NCI-H146 treated with DMSO at 0.1 percent for 48 hours (cell line): Measurements from ENCODE around the gene GRIN2A.
"Not testable (repeated sequence)": the region's sequence is repeated elsewhere in the genome, so short reads cannot be mapped to it uniquely, and the experiment has no call there.

ENCODE experiments used
- DNase-seq: peaks from one replicate; lab custom pipeline; 2025; ENCODE audit not compliant: unreplicated experiment; lab: John Stamatoyannopoulos, UW

GRIN2A gene

GRCh38 chr16:9929313-9929712 lies 252.9 kb downstream of the GRIN2A start:
- no peak for DNase-seq

GRCh38 chr16:9922441-9922840 lies 259.8 kb downstream of the GRIN2A start:
- no peak for DNase-seq

- no peak for DNase-seq
These were observed 260.2 kb downstream of the GRIN2A start for GRCh38 chr16:9921997-9922396.

- no peak for DNase-seq
These were observed 262.8 kb downstream of the GRIN2A start for GRCh38 chr16:9919460-9919859.

- DNase-seq: no peak
These were observed 264.5 kb downstream of the GRIN2A start for GRCh38 chr16:9917691-9918090.

GRCh38 chr16:9913604-9914326 lies 268.5 kb downstream of the GRIN2A start:
- DNase-seq: no peak

- DNase-seq: no peak
These were observed 270.2 kb downstream of the GRIN2A start for GRCh38 chr16:9911989-9912388.

- DNase-seq: no peak
These were observed 271.0 kb downstream of the GRIN2A start for GRCh38 chr16:9911231-9911630.

GRCh38 chr16:9909072-9909825 lies 273.0 kb downstream of the GRIN2A start:
- no peak for DNase-seq

- DNase-seq: no peak
These were observed 273.6 kb downstream of the GRIN2A start for GRCh38 chr16:9908613-9909012.

GRCh38 chr16:9907752-9908151 lies 274.5 kb downstream of the GRIN2A start:
- no peak for DNase-seq

- no peak for DNase-seq
These were observed 276.0 kb downstream of the GRIN2A start for GRCh38 chr16:9906218-9906617.

- no peak for DNase-seq
These were observed 277.7 kb downstream of the GRIN2A start for GRCh38 chr16:9904526-9904925.

GRCh38 chr16:9900576-9900975 lies 281.7 kb downstream of the GRIN2A start:
- no peak for DNase-seq

GRCh38 chr16:9898555-9898954 lies 283.7 kb downstream of the GRIN2A start:
- DNase-seq: no peak

GRCh38 chr16:9898124-9898523 lies 284.1 kb downstream of the GRIN2A start:
- no peak for DNase-seq

GRCh38 chr16:9895817-9896216 lies 286.4 kb downstream of the GRIN2A start:
- DNase-seq: no peak

- DNase-seq: no peak
These were observed 296.4 kb downstream of the GRIN2A start for GRCh38 chr16:9885876-9886275.

- no peak for DNase-seq
These were observed 296.8 kb downstream of the GRIN2A start for GRCh38 chr16:9885467-9885866.

GRCh38 chr16:9875981-9876380 lies 306.2 kb downstream of the GRIN2A start:
- DNase-seq: not testable (repeated sequence)

- DNase-seq: no peak
These were observed 308.0 kb downstream of the GRIN2A start for GRCh38 chr16:9874219-9874618.

- DNase-seq: no peak
These were observed 311.3 kb downstream of the GRIN2A start for GRCh38 chr16:9870962-9871361.

- DNase-seq: no peak
These were observed 312.5 kb downstream of the GRIN2A start for GRCh38 chr16:9869776-9870175.
